BJ (cell line): ENCODE measurements around the gene KLHL40. TPM values are rescaled to one million over a fixed set of nuclear protein-coding genes. Genes with fewer than 3 reads are reported as not detected.

Experiments used
- CTCF ChIA-PET: fragments of 350-600 bp; formaldehyde crosslinking; extraction: SDS; loops from one replicate; lab custom pipeline; 2021; ENCODE audit warnings: antibody characterized with exemption, inconsistent platforms; lab: Yijun Ruan, JAX
- POLR2A ChIA-PET: fragments of 300-600 bp; sonication (Branson Sonifier 250); formaldehyde crosslinking; extraction: SDS; loops from one replicate; lab custom pipeline; 2021; ENCODE audit warnings: antibody characterized with exemption; lab: Charles Lee
- DNase-seq: peaks from one replicate; pipeline ENCODE4 v3.0.0-alpha.2; 2011; ENCODE audit warnings: low read depth
- H3K27me3 ChIP-seq: 2 replicates; pipeline ENCODE4 v1.6.0; 2011; ENCODE audit warnings: low read length; ENCODE audit not compliant: control insufficient read depth, insufficient read depth
- H3K36me3 ChIP-seq: 2 replicates; pipeline ENCODE4 v1.5.1; 2011; ENCODE audit warnings: low read length; ENCODE audit not compliant: control insufficient read depth, insufficient read depth
- H3K4me3 ChIP-seq: 2 replicates; pipeline ENCODE4 v1.5.1; 2011; ENCODE audit warnings: low read depth, mild to moderate bottlenecking, control low read depth, low read length
- CTCF ChIP-seq: IDR thresholded peaks from 2 replicates; pipeline ENCODE4 v1.5.1; 2011; ENCODE audit warnings: low read depth, mild to moderate bottlenecking, control low read depth, inconsistent platforms, low read length, moderate library complexity; ENCODE audit not compliant: insufficient read depth
- polyA plus RNA-seq: library from polyadenylated mRNA; depleted of rRNA; stranded (reverse); fragments of >200 nt; gene quantifications from 2 replicates; pipeline ENCODE4 v1.2.3, GENCODE V29; 2011

KLHL40 gene
- polyA plus RNA-seq, 1 experiment = not detected

GRCh38 chr3:42710323-42711021 lies 25.1 kb downstream of the KLHL40 start:
- no peak for DNase-seq
- ChIA-PET POLR2A (no interaction called here), CTCF (interaction anchor here (0.8 to 2.0 kb wide), 2 partner anchors 9 to 35 kb away, joined by 3 to 6 read pairs; no protein-coding TSS in a partner anchor)
- no peak for TF ChIP-seq CTCF
- Histone ChIP-seq H3K36me3 (no peaks in the 10 kb centered on the region), H3K4me3 (no peak overlapping the region), H3K27me3 (peaks cover 10% of the 10 kb centered on the region)

- TF ChIP-seq CTCF = no peak
- Histone ChIP-seq H3K27me3 (peaks cover 10% of the 10 kb centered on the region), H3K4me3 (no peak overlapping the region), H3K36me3 (no peaks in the 10 kb centered on the region)
- DNase-seq = no peak
- CTCF ChIA-PET = interaction anchor here (0.9 to 2.0 kb wide), 4 partner anchors 13 to 51 kb away, joined by 3 to 6 read pairs (median 3); no protein-coding TSS in a partner anchor
- POLR2A ChIA-PET = no interaction called here
These were observed 26.4 kb downstream of the KLHL40 start for GRCh38 chr3:42711491-42712343.

DNA sequence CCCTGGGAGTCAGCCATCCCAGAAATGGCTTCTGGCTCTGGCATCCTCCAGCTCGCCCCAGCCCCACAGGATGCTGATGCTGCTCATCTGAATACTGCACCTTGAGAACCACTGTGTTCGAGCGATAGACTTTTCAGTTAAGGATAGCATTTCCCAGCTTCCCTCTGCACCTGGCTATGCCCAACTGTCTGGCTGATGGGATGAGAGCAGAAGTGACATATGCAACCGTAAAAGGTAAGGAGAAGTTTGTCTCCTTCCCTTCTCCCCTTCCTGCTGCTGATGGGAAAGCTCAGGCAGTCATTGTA lies 27.0 kb downstream of the KLHL40 start:
- Histone ChIP-seq H3K4me3 (no peak overlapping the region), H3K27me3 (peaks cover 10% of the 10 kb centered on the region), H3K36me3 (no peaks in the 10 kb centered on the region)
- DNase-seq = no peak
- TF ChIP-seq CTCF = no peak
- ChIA-PET POLR2A (no interaction called here), CTCF (interaction anchor here (1.0 to 2.0 kb wide), 4 partner anchors 14 to 43 kb away, joined by 3 to 6 read pairs (median 4); no protein-coding TSS in a partner anchor)

DNA sequence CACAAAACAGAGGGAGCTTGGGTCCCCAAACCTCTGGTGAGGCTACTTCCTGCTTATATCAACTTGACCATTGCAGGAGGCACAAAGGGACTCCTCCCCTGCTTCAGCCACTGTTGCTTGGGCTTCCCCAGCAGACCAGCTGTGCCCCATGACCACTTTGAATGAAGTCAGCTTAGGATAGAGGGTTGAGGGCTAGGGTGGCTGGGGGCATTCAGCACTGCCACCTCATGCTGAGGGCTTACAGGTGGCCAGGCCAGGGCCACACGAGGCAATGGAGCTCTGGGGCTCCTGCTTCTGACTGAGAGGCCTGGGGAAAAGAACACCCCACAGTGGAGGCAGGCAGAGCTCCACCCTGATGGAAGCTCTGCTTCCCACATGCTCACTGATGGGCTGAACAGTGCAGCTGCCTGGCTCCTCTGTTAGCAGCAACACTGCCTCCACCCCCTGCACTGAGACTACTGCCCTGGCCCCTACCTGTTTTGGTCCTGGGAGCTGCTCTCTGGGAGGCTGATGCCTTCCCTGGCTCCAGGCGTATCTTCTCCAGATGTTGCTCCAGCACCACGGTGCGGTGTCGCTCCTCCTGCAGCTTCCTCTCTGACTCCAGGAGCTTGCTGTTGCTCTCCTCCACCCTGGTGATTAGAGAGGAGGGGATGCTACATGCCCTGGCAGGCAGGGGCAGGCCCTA lies 27.5 kb downstream of the KLHL40 start:
- no peak for DNase-seq
- no peak for TF ChIP-seq CTCF
- ChIA-PET POLR2A (no interaction called here), CTCF (interaction anchor here (1.0 to 1.4 kb wide), 3 partner anchors 14 to 43 kb away, joined by 3 to 4 read pairs (median 3); no protein-coding TSS in a partner anchor)
- Histone ChIP-seq H3K4me3 (no peak overlapping the region), H3K27me3 (peaks cover 8% of the 10 kb centered on the region), H3K36me3 (no peaks in the 10 kb centered on the region)

DNA sequence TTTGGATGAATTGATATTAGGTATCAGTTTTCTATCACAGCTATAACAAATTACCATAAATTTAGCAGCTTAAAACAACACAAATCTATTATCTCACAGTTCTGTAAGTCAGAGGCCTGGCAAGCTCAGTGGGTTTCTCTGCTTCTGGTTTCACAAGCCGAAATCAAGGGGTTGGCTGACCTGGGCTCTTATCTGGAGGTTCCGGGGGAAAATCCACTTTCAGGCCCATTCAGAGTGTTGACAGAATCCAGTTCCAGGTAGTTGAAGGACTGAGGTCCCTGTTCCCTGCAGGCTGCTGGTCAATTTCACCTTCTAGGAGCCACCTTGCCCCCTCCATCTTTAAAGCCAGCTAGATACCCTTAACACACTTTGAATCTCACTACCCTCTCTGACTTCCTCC lies 28.4 kb downstream of the KLHL40 start:
- ChIA-PET CTCF (no interaction called here), POLR2A (no interaction called here)
- Histone ChIP-seq H3K36me3 (no peaks in the 10 kb centered on the region), H3K4me3 (no peak overlapping the region), H3K27me3 (peaks cover 9% of the 10 kb centered on the region)
- no peak for TF ChIP-seq CTCF
- DNase-seq = no peak
